Coronary artery (tissue), 2 donors: ENCODE measurements around the gene STAG1.

Source experiments
- DNase-seq: peaks from one replicate; pipeline ENCODE4 v3.0.0-alpha.2; 2017; ENCODE audit warnings: low spot score
- H3K27ac ChIP-seq, 2 donors: fragments of 200-600 bp; sonication (generic); one replicate each; pipeline ENCODE4 v1.5.1; 2016 to 2019
- H3K4me3 ChIP-seq: fragments of 200-600 bp; sonication (generic); 2 replicates; pipeline ENCODE4 v1.5.1; 2016; ENCODE audit warnings: mild to moderate bottlenecking, moderate library complexity
- CTCF ChIP-seq: fragments of 200-600 bp; sonication (generic); IDR thresholded peaks from one replicate; pipeline ENCODE4 v1.5.1; 2019; ENCODE audit warnings: antibody characterized with exemption

The STAG1 gene

GRCh38 chr3:136296960-136297359 lies 455.2 kb downstream of the STAG1 start:
- no peak for DNase-seq
- no peak overlapping the region for H3K27ac ChIP-seq
- H3K4me3 ChIP-seq = no peak overlapping the region
- TF ChIP-seq CTCF = no peak

DNA sequence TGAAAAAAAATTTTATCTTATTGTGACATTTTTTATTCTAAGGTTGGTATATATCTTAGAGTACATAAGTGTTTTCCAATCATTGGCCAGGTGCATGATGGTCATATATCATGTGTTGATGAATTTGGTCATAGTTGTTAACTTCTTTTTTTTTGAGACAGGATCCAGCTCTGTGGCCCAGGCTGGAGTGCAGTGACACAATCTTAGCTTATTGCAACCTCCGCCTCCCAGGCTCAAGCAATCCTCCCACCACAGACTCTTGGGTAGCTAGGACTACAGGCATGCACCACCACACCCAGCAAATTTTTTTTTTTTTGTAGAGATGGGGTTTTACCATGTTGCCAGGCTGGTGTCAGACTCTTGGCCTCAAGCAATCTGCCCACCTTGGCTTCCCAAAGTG lies 458.0 kb downstream of the STAG1 start:
- H3K27ac ChIP-seq = no peak overlapping the region
- no peak for TF ChIP-seq CTCF
- no peak for DNase-seq
- H3K4me3 ChIP-seq = no peak overlapping the region

DNA sequence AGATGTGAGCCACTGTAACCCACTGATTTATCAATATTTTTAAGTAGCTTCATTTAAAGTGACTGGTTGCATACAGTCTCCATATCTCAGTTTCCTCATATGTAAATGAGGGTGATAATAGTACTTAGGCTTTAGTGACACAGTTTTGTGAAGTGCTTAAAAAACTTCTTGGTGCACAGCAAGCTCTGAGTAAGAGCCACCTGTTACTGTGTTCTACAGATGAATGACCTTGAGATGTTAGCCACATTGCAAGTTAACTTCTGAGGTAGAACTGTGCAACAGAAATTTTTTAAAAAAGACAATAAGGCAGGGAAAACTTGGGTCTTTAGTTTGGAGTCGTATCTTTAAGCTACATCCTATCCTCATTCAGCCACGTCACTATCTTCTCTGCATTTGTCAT lies 458.9 kb downstream of the STAG1 start:
- Histone ChIP-seq H3K27ac (no peak overlapping the region), H3K4me3 (no peak overlapping the region)
- no peak for TF ChIP-seq CTCF
- no peak for DNase-seq

DNA sequence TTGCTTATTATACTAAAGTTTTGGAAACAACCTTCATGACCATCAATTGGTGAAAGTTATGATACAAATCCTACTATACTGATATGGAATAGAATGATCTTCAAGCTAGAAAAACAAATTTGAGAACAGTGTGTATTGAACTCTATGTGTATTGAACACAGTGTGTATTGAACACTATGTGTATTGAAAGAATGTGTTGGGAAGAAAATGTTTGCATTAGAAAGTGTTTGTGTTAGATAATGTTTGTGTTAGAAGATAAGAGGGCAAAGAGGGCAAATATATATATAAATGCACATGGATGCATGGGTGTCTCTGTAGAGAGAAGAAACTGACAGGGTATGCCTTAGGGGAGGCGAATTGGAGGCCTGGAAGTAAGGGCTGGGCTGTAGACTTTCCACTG lies 459.7 kb downstream of the STAG1 start:
- no peak for DNase-seq
- TF ChIP-seq CTCF = no peak
- Histone ChIP-seq H3K27ac (no peak overlapping the region), H3K4me3 (no peak overlapping the region)

- TF ChIP-seq CTCF = no peak
Observed at GRCh38 chr3:136291302-136291701, 460.9 kb downstream of the STAG1 start.

More at GRCh38 chr3:136291302-136291701, 460.9 kb downstream of the STAG1 start:
- H3K4me3 ChIP-seq = no peak overlapping the region
- DNase-seq = no peak
- H3K27ac ChIP-seq = no peak overlapping the region
